ENCODE results near the gene MIB2.

MIB2 gene

DNA sequence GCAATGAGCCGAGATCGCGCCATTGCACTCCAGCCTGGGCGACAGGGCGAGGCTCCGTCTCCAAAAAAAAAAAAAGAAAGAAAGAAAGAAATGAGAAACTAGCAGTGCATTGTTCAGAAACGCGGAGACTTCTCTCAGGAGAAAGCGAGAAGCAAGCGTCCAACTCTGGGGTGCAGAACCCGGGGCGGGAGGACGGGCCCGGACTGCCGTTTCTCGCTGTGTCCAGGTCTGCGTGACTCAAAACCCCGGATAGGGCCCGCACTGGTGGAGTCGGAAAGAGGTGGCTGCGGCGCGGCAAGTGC lies 395 bp upstream of the MIB2 start:
- no peak for DNase-seq

DNA sequence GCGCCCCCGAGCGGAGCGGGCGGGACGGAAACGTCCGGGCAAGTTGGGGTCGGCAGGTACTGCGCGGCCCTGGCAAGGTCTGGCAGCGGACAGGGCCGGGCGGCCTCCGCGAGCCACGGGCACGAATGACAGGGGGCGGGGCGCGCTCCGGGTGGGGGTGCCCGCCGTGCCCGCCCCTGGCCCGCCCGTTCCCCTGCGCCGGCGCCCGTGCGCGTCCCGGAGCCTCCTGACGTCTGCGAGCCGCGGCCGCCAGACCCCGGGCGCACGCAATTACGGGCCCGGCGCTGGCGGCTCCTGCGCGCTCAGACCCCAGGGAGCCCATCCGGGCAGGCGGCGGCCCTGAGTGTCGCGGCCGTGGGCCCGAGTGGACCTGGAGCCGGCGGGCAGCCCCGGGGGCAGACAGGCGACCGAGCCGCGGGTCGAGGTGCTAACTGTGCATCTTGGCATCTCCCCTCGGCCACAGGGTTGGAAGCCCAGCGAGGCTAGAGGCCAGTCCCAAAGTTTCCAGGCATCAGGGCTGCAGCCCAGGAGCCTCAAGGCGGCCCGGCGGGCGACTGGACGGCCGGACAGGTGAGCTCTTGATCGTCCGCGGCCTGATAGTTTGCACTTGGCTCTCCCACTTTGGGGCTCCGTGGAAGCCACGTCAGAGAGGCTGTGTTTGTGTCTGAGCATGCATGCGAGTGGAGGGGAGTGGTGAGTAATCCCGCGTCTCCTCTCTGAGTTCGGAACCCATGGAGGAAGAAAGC lies 918 bp downstream of the MIB2 start:
- no peak for DNase-seq

DNA sequence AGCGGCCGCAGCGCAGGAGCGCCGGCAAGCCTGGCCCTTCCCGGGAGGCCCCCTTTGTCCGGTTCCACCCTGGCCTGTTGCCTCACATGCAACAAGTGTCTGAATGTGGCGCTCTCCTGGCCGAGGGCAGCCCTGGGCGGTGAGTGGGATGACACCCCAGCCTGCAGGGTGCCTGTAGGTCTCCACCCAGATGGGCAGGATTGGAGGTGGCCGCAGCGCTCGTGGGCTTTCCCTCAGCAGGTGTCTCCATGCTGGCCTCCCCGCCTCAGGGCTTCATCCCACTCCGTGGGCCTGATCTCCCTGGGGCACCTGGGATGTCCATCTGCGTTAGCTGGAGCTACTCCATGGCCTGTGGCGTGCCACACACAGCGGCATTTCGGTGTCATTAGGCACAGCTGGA lies 1.5 kb downstream of the MIB2 start:
- no peak for DNase-seq

DNA sequence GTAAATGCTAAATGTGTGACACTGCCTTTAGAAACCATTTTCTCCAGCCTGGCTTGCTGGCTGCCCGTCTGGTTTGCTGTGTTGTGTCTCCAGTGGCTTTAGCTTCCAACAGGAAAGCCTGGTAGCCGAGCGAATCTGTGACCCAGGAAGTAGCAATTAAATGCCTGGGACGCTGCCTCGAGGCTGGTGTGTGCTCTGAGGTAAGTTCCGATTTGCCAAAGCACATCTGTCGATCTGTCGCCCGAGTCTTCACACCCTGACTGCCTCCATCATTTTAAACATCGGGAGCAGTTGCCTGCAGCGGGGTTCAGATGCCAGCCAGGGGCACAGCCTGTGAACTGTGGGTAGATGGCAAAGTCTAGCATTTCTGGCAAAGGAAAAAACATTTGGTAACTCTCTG lies 2.2 kb downstream of the MIB2 start:
- DNase-seq, result no peak

DNA sequence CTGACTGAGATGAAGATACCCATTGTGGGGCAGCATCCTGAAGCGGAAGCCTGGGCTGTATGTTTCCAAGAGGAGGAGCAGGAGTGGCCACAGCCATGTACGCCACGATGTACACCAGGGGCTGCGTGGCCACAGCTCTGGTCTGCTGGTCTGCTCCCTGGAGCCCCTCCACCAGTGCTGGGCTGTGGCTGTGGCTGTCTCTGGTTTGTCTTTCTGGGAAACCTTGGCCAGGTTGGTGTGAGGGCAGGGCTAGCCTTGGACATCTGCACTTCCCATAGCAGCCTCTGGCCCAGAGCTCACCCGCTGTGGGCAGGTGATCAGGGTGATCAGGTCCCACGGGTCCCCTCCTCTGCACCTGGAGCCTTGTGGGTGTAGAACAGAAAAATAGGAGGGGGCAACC lies 2.6 kb downstream of the MIB2 start:
- DNase-seq, result no peak

DNA sequence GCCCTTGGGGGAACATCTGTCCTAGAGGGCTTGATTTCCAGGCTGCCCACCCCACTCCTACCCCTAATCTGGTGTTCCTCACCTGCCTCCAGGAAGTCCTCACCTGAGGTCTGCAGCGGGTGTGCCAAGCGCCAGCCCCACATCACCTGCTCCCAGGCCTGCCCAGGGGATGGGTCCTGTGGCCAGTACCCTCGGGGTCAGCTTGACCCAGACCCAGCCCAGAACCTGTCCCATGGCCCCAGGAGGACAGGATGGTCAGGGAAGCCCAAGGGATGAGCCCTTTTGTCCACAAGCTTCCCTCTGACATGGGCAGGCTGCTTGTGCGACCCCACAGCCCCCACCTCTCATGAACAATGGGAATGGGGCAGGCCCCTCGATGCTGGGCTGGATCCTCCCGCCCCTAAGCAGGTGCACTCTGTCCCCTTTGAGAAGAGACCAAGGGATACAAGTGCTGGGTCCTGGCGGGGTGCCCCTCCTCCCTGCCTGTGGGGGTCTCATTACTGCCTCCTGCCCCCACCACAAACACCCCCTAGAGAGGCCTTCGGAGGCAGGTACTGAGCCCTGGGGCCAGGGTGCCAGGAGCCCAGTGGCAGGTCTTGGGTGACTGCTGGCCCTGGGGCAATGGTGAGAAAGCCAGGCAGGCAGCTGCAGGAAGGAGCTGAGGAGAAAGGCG lies 3.2 kb downstream of the MIB2 start:
- DNase-seq, result no peak

GRCh38 chr1:1619917-1620361 lies 4.6 kb downstream of the MIB2 start:
- DNase-seq, result no peak

- DNase-seq, result no peak
These were observed 5.3 kb downstream of the MIB2 start for GRCh38 chr1:1620433-1621139.

DNA sequence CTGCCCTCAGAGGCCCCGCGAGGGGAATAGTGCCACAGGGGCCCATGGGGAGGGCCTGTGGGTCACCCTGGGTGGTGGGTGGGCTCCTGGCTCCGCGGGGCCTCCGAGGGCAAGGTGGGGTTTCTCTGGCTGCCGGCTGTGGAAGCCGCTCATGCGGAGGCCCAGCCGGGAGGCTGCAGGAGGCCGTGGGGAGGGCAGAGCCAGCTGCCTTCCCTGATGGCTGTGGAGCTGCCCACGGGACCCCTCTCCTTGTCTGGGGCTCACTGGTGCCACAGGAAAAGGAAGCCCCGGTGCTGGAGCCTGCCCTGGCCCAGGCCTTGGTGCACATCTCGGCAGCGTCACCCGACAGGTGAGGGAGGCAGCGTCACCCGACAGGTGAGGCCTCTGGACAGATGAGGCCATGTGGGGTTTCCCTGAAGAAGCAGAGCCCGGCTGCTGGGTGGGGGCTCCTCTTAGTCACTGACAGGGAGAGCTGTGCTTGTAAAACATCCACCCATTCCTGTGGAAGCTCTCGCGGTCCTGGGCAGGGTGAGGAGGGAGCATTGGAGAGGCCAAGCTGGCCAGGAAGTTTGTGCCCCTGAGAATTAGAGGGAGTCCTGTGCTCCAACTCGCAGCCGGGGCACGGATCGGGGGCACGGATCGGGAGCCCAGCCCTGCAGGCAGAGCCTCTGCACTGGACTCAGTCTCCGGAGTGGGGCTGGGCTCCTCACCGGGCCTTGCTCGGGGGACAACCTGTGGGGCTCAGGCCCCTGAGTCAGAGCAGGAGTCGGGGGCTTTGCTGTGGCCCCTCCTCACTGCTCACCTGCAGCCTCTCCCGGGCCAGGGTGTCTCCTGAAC lies 6.1 kb downstream of the MIB2 start:
- no peak for DNase-seq

- no peak for DNase-seq
These were observed 6.9 kb downstream of the MIB2 start for GRCh38 chr1:1622010-1622787.

- DNase-seq, result no peak
These were observed 7.4 kb downstream of the MIB2 start for GRCh38 chr1:1622788-1623094.

- DNase-seq, result no peak
These were observed 7.9 kb downstream of the MIB2 start for GRCh38 chr1:1623181-1623630.

DNA sequence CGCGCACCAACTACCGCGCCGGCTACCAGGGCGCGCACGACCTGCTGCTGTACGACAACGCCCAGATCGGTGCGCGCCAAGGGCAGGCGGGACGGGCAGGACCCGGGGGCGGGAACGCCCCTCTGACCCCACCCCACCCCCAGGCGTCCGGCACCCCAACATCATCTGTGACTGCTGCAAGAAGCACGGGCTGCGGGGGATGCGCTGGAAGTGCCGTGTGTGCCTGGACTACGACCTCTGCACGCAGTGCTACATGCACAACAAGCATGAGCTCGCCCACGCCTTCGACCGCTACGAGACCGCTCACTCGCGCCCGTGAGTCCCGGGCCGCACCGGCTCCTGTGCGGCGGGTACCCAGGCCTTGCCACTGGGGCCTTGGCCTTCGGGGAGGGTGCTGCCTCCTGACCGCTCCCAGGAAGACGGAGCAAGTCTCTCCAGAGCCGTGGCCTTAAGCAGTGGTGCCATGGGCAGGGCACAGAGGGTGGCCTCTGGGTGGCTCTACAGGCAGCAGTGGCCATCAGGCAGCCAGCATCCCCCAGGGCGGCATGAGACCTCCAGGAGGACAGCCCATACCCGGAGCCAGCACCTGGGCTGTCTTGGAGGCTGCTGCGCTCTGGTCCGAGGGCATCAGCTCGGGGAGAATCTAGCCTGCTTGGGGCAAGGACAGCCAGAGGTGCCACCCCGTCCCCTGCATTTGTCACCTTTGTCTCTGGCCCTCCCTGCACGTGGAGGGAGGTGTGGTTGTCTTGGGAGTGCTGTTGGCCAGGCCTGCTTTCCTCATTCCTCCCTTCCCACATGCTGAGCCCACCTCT lies 8.5 kb downstream of the MIB2 start:
- DNase-seq, result no peak

DNA sequence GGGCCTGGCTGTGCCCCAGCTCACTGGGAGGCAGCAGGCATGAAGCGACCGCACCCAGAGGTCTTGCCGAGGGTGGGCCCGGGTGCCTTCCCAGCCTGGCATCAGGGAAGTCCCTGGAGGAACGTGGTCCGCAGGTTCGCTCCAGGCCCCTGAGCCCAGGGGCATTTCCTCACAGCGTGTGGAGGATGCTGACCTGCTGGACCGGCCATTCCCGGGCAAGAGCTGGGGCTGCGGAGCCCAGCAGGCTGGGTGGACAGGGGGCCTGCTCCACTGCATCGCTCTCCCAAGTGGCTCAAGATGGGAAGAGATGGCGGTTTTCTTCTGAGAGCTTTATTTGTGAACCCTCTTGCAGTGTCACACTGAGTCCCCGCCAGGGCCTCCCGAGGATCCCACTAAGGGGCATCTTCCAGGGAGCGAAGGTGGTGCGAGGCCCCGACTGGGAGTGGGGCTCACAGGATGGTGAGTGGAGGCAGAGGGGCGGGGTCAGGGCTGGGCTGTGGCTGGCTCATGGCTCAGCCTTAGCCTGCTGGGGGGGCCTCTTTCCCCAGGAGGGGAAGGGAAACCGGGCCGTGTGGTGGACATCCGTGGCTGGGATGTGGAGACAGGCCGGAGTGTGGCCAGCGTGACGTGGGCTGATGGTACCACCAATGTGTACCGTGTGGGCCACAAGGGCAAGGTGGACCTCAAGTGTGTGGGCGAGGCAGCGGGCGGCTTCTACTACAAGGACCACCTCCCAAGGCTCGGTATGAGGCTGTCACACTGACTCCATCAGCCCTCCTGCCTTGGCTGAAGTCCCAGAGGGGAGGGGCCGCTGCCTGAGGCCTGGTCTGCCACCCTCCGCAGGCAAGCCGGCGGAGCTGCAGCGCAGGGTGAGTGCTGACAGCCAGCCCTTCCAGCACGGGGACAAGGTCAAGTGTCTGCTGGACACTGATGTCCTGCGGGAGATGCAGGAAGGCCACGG lies 9.4 kb downstream of the MIB2 start:
- DNase-seq, result peak; percentile 26

GRCh38 chr1:1625404-1625775 lies 10.1 kb downstream of the MIB2 start:
- no peak for DNase-seq

DNA sequence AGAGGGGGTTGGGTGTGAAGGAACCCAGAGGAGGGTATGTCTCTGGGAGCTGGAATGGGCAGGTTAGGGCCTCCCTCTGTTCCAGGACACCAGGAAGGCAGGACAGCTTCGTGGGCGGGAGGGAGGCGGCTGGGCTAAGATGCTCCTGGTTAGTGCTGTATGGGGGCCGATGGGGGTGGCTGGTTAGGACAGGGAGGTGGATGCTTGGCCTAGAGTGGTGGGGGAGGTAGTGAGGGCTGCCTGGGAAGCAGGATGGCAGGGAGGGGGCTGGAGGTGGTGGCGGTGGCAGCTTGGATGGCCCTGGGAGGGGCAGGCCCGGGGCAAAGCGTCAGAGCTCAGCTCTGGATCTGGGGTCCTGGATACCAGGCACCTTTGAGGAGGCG lies 10.5 kb downstream of the MIB2 start:
- DNase-seq, result no peak

GRCh38 chr1:1626207-1627141 lies 11.2 kb downstream of the MIB2 start:
- no peak for DNase-seq

GRCh38 chr1:1627261-1627828 lies 12.0 kb downstream of the MIB2 start:
- no peak for DNase-seq

Measured in fibroblast of skin of scalp (primary cell).